Hepatocyte (in vitro differentiated cells): ENCODE data around the gene ZC3HAV1. TPM values are rescaled to one million over a fixed set of nuclear protein-coding genes. Genes with fewer than 3 reads are reported as not detected.

Experiments used
- DNase-seq: peaks from one replicate; pipeline ENCODE4 v3.0.0-alpha.2; 2016; ENCODE audit warnings: low spot score
- H2AFZ ChIP-seq: fragments of 200-600 bp; sonication (generic); 2 replicates; pipeline ENCODE4 v1.6.0; 2016; ENCODE audit warnings: antibody characterized with exemption, mild to moderate bottlenecking
- H3K27ac ChIP-seq: fragments of 200-600 bp; sonication (generic); 2 replicates; pipeline ENCODE4 v1.5.1; 2016; ENCODE audit warnings: mild to moderate bottlenecking
- H3K27me3 ChIP-seq: fragments of 200-600 bp; sonication (generic); 2 replicates; pipeline ENCODE4 v1.6.1; 2016
- H3K36me3 ChIP-seq: fragments of 200-600 bp; sonication (generic); replicated peaks from 2 replicates; pipeline ENCODE4 v1.5.1; 2016; ENCODE audit warnings: low read depth; ENCODE audit not compliant: insufficient read depth
- H3K4me1 ChIP-seq: fragments of 200-600 bp; sonication (generic); 2 replicates; pipeline ENCODE4 v1.5.1; 2016; ENCODE audit warnings: mild to moderate bottlenecking, moderate library complexity; ENCODE audit not compliant: insufficient read depth
- H3K4me2 ChIP-seq: fragments of 200-600 bp; sonication (generic); 2 replicates; pipeline ENCODE4 v1.6.0; 2016
- H3K4me3 ChIP-seq: fragments of 200-600 bp; sonication (generic); 2 replicates; pipeline ENCODE4 v1.5.1; 2016; ENCODE audit warnings: mild to moderate bottlenecking
- H3K79me2 ChIP-seq: fragments of 200-600 bp; sonication (generic); 2 replicates; pipeline ENCODE4 v1.6.0; 2017; ENCODE audit warnings: mild to moderate bottlenecking
- H3K9me2 ChIP-seq: fragments of 200-600 bp; sonication (generic); replicated peaks from 2 replicates; pipeline ENCODE4 v1.6.0; 2017; ENCODE audit warnings: mild to moderate bottlenecking; ENCODE audit not compliant: insufficient read depth
- H3K9me3 ChIP-seq: fragments of 200-600 bp; sonication (generic); 2 replicates; pipeline ENCODE4 v1.5.1; 2016; ENCODE audit warnings: low read depth, mild to moderate bottlenecking
- H4K20me1 ChIP-seq: fragments of 200-600 bp; sonication (generic); 2 replicates; pipeline ENCODE4 v1.6.0; 2016; ENCODE audit warnings: mild to moderate bottlenecking; ENCODE audit not compliant: insufficient read depth, poor library complexity, severe bottlenecking
- CTCF ChIP-seq: fragments of 200-600 bp; sonication (generic); IDR thresholded peaks from 2 replicates; pipeline ENCODE4 v1.5.1; 2016; ENCODE audit warnings: antibody characterized with exemption, mild to moderate bottlenecking; ENCODE audit not compliant: poor library complexity
- EZH2 ChIP-seq: fragments of 200-600 bp; sonication (generic); IDR thresholded peaks from 2 replicates; pipeline ENCODE4 v1.6.1; 2016; ENCODE audit warnings: antibody characterized with exemption, mild to moderate bottlenecking, borderline replicate concordance
- EZH2phosphoT487 ChIP-seq: fragments of 200-600 bp; sonication (generic); IDR thresholded peaks from one replicate; pipeline ENCODE4 v1.6.1; 2018; ENCODE audit warnings: antibody characterized with exemption, mild to moderate bottlenecking, low read depth, moderate library complexity; ENCODE audit not compliant: unreplicated experiment, severe bottlenecking
- WGBS: methylation state at CpG from one replicate; pipeline ENCODE4 v1.1.6; 2016; ENCODE audit warnings: low lambda C conversion rate; ENCODE audit errors: missing lambda C conversion rate; 5-methylcytosine and 5-hydroxymethylcytosine counted together
- polyA plus RNA-seq: library from polyadenylated mRNA; unstranded; fragments of >200 nt; fragmentation: Nextera tagmentation; extraction: Ambion mirVana; gene quantifications from 2 replicates; pipeline ENCODE4 v1.2.1, GENCODE V29; 2016
- total RNA-seq: library from RNA; depleted of rRNA; stranded (reverse); fragments of >200 nt; gene quantifications from 2 replicates; pipeline ENCODE4 v1.2.3, GENCODE V29; 2014

Gene ZC3HAV1
- total and polyA plus RNA-seq, 2 experiments from 2014 or later, result 20.4 to 27.9 TPM

GRCh38 chr7:139068544-139069399 is 40.7 kb downstream of the ZC3HAV1 start:
- TF ChIP-seq EZH2phosphoT487, result no peak
- no peak for TF ChIP-seq CTCF
- TF ChIP-seq EZH2, result no peak
- WGBS, result 97% methylated on average over 9 of the region's 9 CpGs
- no peak overlapping the region for H3K4me2 ChIP-seq
- H3K9me3 ChIP-seq, result no peaks in the 10 kb centered on the region
- H3K27me3 ChIP-seq, result no peaks in the 10 kb centered on the region
- DNase-seq, result no peak
- no peaks in the 10 kb centered on the region for H3K4me1 ChIP-seq
- H4K20me1 ChIP-seq, result no peaks in the 10 kb centered on the region
- H3K27ac ChIP-seq, result no peak overlapping the region
- peaks cover 3% of the 10 kb centered on the region for H3K79me2 ChIP-seq
- H2AFZ ChIP-seq, result no peak overlapping the region
- no peak overlapping the region for H3K4me3 ChIP-seq
- H3K9me2 ChIP-seq, result no peaks in the 10 kb centered on the region
- no peaks in the 10 kb centered on the region for H3K36me3 ChIP-seq

- H3K79me2 ChIP-seq, result no peaks in the 10 kb centered on the region
- 92% methylated on average over 9 of the region's 9 CpGs for WGBS
- no peaks in the 10 kb centered on the region for H3K4me1 ChIP-seq
- H3K4me3 ChIP-seq, result no peak overlapping the region
- no peak for DNase-seq
- no peaks in the 10 kb centered on the region for H3K9me2 ChIP-seq
- H3K27me3 ChIP-seq, result no peaks in the 10 kb centered on the region
- H3K36me3 ChIP-seq, result no peaks in the 10 kb centered on the region
- no peaks in the 10 kb centered on the region for H4K20me1 ChIP-seq
- no peak overlapping the region for H2AFZ ChIP-seq
- H3K27ac ChIP-seq, result no peak overlapping the region
- no peaks in the 10 kb centered on the region for H3K9me3 ChIP-seq
- H3K4me2 ChIP-seq, result no peak overlapping the region
- no peak for TF ChIP-seq EZH2phosphoT487
- TF ChIP-seq EZH2, result no peak
- TF ChIP-seq CTCF, result no peak
Observed at GRCh38 chr7:139066315-139066714, 43.2 kb downstream of the ZC3HAV1 start.

DNA sequence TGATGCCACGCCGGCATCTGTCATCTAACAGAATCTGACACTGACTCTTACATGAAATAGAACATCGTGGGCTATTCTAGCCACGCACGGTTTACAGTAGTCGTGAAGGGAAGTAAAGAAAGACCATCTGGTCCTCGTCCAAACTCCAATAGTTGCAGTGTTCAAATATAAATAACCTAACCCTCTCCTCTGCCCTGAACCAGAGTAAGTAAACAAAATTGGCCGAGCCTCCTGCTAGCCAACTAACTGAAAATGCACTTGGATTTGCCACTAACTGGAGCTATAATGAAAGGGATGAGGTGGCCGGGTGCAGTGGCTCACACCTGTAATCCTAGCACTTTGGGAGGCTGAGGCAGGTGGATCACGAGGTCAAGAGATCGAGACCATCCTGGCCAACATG is 44.2 kb downstream of the ZC3HAV1 start:
- Histone ChIP-seq H3K27ac (no peak overlapping the region), H3K36me3 (no peaks in the 10 kb centered on the region), H3K4me3 (no peak overlapping the region), H2AFZ (no peak overlapping the region), H4K20me1 (no peaks in the 10 kb centered on the region), H3K79me2 (no peaks in the 10 kb centered on the region), H3K9me3 (no peaks in the 10 kb centered on the region), H3K9me2 (no peaks in the 10 kb centered on the region), H3K27me3 (no peaks in the 10 kb centered on the region), H3K4me1 (no peaks in the 10 kb centered on the region), H3K4me2 (no peak overlapping the region)
- TF ChIP-seq CTCF, result no peak
- no peak for TF ChIP-seq EZH2phosphoT487
- TF ChIP-seq EZH2, result no peak
- DNase-seq, result no peak
- 72% methylated on average over 11 of the region's 11 CpGs for WGBS
